WTC11 (cell line): ENCODE measurements around the gene MAP6D1.

ENCODE experiments used
- ATF2 ChIP-seq: sonication (generic); formaldehyde crosslinking; IDR thresholded peaks from 2 replicates; pipeline ENCODE4 v1.8.1; 2022; ENCODE audit warnings: low read depth, missing genetic modification reagents, borderline replicate concordance
- ATF3 ChIP-seq: sonication (generic); formaldehyde crosslinking; conservative IDR thresholded peaks from 2 replicates; pipeline ENCODE4 v1.8.1; 2022; ENCODE audit warnings: mild to moderate bottlenecking, missing genetic modification reagents
- CREM ChIP-seq: sonication (generic); formaldehyde crosslinking; IDR thresholded peaks from 2 replicates; pipeline ENCODE4 v1.8.1; 2022; ENCODE audit warnings: mild to moderate bottlenecking, missing genetic modification reagents, moderate library complexity
- CTCF ChIP-seq: fragments of 200-600 bp; IDR thresholded peaks from 2 replicates; pipeline ENCODE4 v1.8.0; 2022; ENCODE audit warnings: antibody characterized with exemption
- ETV6 ChIP-seq: sonication (generic); formaldehyde crosslinking; IDR thresholded peaks from 2 replicates; pipeline ENCODE4 v1.8.1; 2022; ENCODE audit warnings: mild to moderate bottlenecking, missing genetic modification reagents
- FOXP1 ChIP-seq: sonication (generic); formaldehyde crosslinking; IDR thresholded peaks from 2 replicates; pipeline ENCODE4 v1.8.0; 2022; ENCODE audit warnings: missing genetic modification reagents, mild to moderate bottlenecking, moderate library complexity, borderline replicate concordance
- HMGXB4 ChIP-seq: sonication (generic); formaldehyde crosslinking; IDR thresholded peaks from 2 replicates; pipeline ENCODE4 v1.8.1; 2023; ENCODE audit warnings: mild to moderate bottlenecking, moderate library complexity, missing genetic modification reagents
- IRF2 ChIP-seq: sonication (generic); formaldehyde crosslinking; IDR thresholded peaks from 2 replicates; pipeline ENCODE4 v1.8.0; 2022; ENCODE audit warnings: low read depth, missing genetic modification reagents, borderline replicate concordance
- NR3C1 ChIP-seq: sonication (generic); formaldehyde crosslinking; conservative IDR thresholded peaks from 2 replicates; pipeline ENCODE4 v1.8.1; 2023; ENCODE audit warnings: low read depth, mild to moderate bottlenecking, missing genetic modification reagents
- SOX15 ChIP-seq: fragments of 250-450 bp; sonication (Bioruptor Pico); IDR thresholded peaks from 2 replicates; pipeline ENCODE4 v1.9.0; 2021; ENCODE audit warnings: mild to moderate bottlenecking
- TP53 ChIP-seq: sonication (generic); formaldehyde crosslinking; IDR thresholded peaks from 2 replicates; pipeline ENCODE4 v1.8.1; 2023; ENCODE audit warnings: mild to moderate bottlenecking, missing genetic modification reagents
- ZNF281 ChIP-seq: sonication (generic); formaldehyde crosslinking; IDR thresholded peaks from 2 replicates; pipeline ENCODE4 v1.8.0; 2023; ENCODE audit warnings: mild to moderate bottlenecking, missing genetic modification reagents
- ZNF396 ChIP-seq: fragments of 250-450 bp; sonication (Bioruptor Pico); IDR thresholded peaks from 2 replicates; pipeline ENCODE4 v1.8.0; 2021; ENCODE audit warnings: mild to moderate bottlenecking, moderate library complexity, borderline replicate concordance

- no peak for TF ChIP-seq CTCF
- TF ChIP-seq ATF2, result no peak
- no peak for TF ChIP-seq IRF2 (CRISPR knock-in tag)
- TF ChIP-seq ZNF396 (CRISPR knock-in tag), result no peak
- TF ChIP-seq ATF3 (CRISPR knock-in tag), result no peak
- TF ChIP-seq ZNF281 (CRISPR knock-in tag), result no peak
- TF ChIP-seq ETV6 (CRISPR knock-in tag), result no peak
- TF ChIP-seq NR3C1 (CRISPR knock-in tag), result no peak
- TF ChIP-seq CREM, result no peak
- TF ChIP-seq FOXP1 (CRISPR knock-in tag), result no peak
- no peak for TF ChIP-seq HMGXB4 (CRISPR knock-in tag)
- no peak for TF ChIP-seq SOX15 (CRISPR knock-in tag)
- TF ChIP-seq TP53 (CRISPR knock-in tag), result no peak
Measured at GRCh38 chr3:183829466-183829865, 4.1 kb upstream of the MAP6D1 start.
